Body of pancreas (tissue), 4 donors: ENCODE results near the gene TPCN2. TPM values are rescaled to one million over a fixed set of nuclear protein-coding genes. Genes with fewer than 3 reads are reported as not detected.
"Not testable (repeated sequence)": the region's sequence is repeated elsewhere in the genome, so short reads cannot be mapped to it uniquely, and the experiment has no call there.

ENCODE experiments used
- ATAC-seq: fragments of 150-250 bp; one replicate; pipeline ENCODE4 v1.9.1; 2016
- DNase-seq, 4 donors: peaks; one replicate each; pipeline ENCODE4 v3.0.0-alpha.2; 2019
- H3K27ac ChIP-seq, 4 donors: fragments of 200-600 bp; sonication (generic); 1 replicate in 3 of 4; 2 replicates in 1 of 4; pipeline versions ENCODE4 v1.5.1 to v1.6.1; 2016 to 2019; ENCODE audit warnings: mild to moderate bottlenecking in 1 of 4, mixed read lengths in 1 of 4, moderate library complexity in 1 of 4
- H3K27me3 ChIP-seq, 2 donors: fragments of 200-600 bp; sonication (generic); one replicate each; pipeline ENCODE4 v1.6.0; 2016; ENCODE audit warnings: mild to moderate bottlenecking in 1 of 2
- H3K36me3 ChIP-seq, 2 donors: fragments of 200-600 bp; sonication (generic); replicated peaks in 1 of 2; 2 replicates each; pipeline ENCODE4 v1.5.1; 2016; ENCODE audit warnings: low read depth in 2 of 2; ENCODE audit not compliant: insufficient read depth in 1 of 2
- H3K4me1 ChIP-seq: fragments of 200-600 bp; sonication (generic); one replicate; pipeline ENCODE4 v1.6.0; 2016
- H3K4me3 ChIP-seq, 2 donors: fragments of 200-600 bp; sonication (generic); 1 replicate in 1 of 2; 2 replicates in 1 of 2; pipeline ENCODE4 v1.5.1; 2016 to 2019
- H3K9me3 ChIP-seq, 3 donors: fragments of 200-600 bp; sonication (generic); 1 replicate in 2 of 3; 2 replicates in 1 of 3; pipeline ENCODE4 v1.5.1; 2016
- POLR2A ChIP-seq, 3 donors: fragments of 450-650 bp; IDR thresholded peaks; one replicate each; pipeline ENCODE4 v1.6.1; 2016; ENCODE audit warnings: antibody characterized with exemption in 3 of 3, mild to moderate bottlenecking in 2 of 3
- WGBS, 2 donors: methylation state at CpG; one replicate each; pipeline ENCODE4 v1.1.5; 2017; 5-methylcytosine and 5-hydroxymethylcytosine counted together
- intact Hi-C: fragments of 100-400 bp; cut with DNase I; formaldehyde crosslinking; loops from one replicate; pipeline ENCODE4 v1.15.1; 2023
- total RNA-seq, 2 donors: library from RNA; depleted of rRNA; stranded (reverse); fragments of >200 nt; gene quantifications; one replicate each; pipeline ENCODE4 v1.1.0, GENCODE V29; 2016
- TF ChIP-seq, protein P1 (sequence below), 7 experiments: fragments of 450-650 bp in 4 of 7; fragments of 200-600 bp in 3 of 7; sonication (generic) in 3 of 7; IDR thresholded peaks; one replicate each; pipeline ENCODE4 v1.5.1; 2016 to 2019; ENCODE audit warnings: antibody characterized with exemption in 7 of 7

Gene TPCN2
- total RNA-seq = 10 to 100 TPM; 10.9 to 18.9 TPM

DNA sequence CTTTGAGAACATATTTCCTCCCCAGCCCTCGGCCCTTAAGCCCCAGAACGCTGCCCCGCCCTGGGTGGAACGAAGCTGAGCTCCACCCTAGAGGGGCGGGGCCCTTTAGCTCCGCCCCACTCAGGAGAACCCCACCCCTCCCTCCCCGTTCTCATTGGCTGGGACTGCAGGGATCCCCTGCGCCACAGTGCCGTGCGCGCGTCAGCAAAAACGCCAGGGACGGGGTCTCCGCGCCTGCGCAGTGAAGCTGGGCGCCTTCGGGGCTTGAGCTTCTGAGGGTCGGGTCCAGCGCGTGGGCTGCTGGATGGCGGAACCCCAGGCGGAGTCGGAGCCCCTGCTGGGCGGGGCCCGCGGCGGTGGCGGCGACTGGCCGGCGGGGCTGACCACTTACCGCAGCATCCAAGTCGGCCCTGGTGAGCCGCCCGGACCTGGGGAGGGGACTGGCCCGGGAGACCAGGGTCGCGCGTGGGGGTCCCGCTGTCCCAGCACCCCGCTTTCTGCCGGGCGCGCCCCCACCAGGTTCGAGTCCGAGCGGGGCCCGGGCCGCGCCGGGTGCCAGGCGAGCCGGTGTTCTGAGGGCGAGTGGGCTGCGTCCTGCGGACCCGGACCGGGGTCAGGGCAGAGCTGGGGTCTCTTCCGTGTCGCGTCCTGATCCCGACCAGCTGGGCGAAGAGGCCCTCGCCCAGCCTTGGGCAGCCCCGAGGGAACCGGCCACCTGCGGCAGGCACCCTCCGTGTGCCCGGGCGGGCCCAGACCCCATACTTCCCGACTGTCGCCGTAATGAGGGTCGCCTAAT lies at the start of gene TPCN2:
Gene TPCN2 (plus strand): TSS at position 239 of the 796 bp plus-strand sequence. CDS start 66 bp downstream, at position 305.
- Histone ChIP-seq H3K36me3 (no peaks in the 10 kb centered on the region), H3K27me3 (no peaks in the 10 kb centered on the region), H3K27ac (peak within 1 kb of the TSS; percentile 62 to 84 (median 74)), H3K4me1 (peaks cover 31% of the 10 kb centered on the region), H3K4me3 (peak within 1 kb of the TSS; percentile 85 to 96), H3K9me3 (no peaks in the 10 kb centered on the region)
- TF ChIP-seq, protein P1, sequence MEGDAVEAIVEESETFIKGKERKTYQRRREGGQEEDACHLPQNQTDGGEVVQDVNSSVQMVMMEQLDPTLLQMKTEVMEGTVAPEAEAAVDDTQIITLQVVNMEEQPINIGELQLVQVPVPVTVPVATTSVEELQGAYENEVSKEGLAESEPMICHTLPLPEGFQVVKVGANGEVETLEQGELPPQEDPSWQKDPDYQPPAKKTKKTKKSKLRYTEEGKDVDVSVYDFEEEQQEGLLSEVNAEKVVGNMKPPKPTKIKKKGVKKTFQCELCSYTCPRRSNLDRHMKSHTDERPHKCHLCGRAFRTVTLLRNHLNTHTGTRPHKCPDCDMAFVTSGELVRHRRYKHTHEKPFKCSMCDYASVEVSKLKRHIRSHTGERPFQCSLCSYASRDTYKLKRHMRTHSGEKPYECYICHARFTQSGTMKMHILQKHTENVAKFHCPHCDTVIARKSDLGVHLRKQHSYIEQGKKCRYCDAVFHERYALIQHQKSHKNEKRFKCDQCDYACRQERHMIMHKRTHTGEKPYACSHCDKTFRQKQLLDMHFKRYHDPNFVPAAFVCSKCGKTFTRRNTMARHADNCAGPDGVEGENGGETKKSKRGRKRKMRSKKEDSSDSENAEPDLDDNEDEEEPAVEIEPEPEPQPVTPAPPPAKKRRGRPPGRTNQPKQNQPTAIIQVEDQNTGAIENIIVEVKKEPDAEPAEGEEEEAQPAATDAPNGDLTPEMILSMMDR (IDR thresholded peaks at IDR 0.05) = no peak
- peak; percentile 23 to 67 (median 62) for TF ChIP-seq POLR2A (IDR thresholded peaks at IDR 0.05)
- WGBS, 2 donors = 0% methylated on average over 75 of the region's 76 CpGs; no CpG with 5 or more reads in 1 of the 2 donors
- intact Hi-C loops = no loop called here
- peak; percentile 87 to 93 (median 92) for DNase-seq
- ATAC-seq = peak; percentile 98

DNA sequence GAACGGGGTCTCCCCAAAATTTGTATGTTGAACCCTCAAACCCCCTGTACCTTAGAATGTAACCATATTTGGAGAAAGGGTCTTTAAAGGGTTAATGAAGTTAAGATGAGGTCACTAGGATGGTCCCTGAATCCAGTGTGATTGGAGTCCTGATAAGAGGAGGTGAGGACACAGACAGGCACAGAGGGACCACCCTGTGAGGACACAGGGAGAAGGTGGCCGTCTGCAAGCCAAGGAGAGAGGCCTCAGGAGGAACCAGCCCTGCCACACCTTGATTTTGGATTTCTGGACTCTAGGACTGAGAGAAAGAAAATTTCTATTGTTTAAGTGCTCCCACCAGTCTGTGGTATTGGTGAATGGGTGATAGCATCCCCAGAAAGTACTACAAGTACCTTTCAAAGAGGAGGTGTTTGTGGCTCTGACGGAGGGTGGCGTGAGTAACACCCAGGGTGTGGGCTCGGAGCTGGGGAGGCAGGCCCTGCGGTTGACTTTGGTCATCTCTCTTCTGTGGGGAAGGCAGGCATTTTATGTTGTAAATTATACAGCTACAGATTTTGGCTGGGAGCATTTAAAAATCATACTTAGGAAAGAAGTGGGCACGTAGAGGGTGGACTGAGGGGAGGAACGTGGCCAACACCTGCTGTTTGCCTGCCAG lies 49.5 kb upstream of the TPCN2 start:
- intact Hi-C loops = no loop called here
- no peak for DNase-seq
- TF ChIP-seq, protein P1 (IDR thresholded peaks at IDR 0.05) = no peak
- no peak for TF ChIP-seq POLR2A (IDR thresholded peaks at IDR 0.05)
- no peaks in the 10 kb centered on the region for H3K27me3 ChIP-seq
- 73 to 80% methylated on average over 8 of the region's 8 CpGs for WGBS, 2 donors
- H3K4me1 ChIP-seq = no peaks in the 10 kb centered on the region
- H3K4me3 ChIP-seq = no peak overlapping the region
- H3K36me3 ChIP-seq = no peaks in the 10 kb centered on the region
- no peak overlapping the region for H3K27ac ChIP-seq
- ATAC-seq = no peak
- no peaks in the 10 kb centered on the region for H3K9me3 ChIP-seq

DNA sequence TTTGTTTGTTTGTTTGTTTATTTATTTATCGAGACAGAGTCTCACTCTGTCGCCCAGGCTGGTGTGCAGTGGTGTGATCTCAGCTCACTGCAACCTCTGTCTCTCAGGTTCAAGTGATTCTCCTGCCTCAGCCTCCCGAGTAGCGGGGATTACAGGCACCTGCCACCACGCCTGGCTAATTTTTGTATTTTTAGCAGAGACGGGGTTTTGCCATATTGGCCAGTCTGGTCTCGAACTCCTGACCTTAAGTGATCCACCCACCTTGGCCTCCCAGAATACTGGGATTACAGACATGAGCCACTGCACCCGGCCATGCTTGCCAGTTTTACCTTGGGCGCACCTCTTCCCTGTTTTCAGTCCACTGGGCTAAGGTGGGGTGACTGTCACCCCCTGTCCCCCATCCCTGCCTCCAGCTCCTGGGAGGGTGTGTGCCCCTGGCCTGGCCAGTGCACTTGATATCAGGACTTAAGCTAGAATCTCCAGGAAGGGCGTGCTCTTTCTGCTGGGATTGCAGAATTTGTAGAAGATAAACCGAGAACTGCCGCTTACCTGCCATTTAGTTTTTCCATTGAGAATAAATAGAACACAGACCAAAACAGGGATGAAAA lies 48.9 kb upstream of the TPCN2 start:
- H3K27ac ChIP-seq, intact Hi-C loops: not testable (repeated sequence)
- 73 to 78% methylated on average over 11 to 12 of the region's 12 CpGs for WGBS, 2 donors

DNA sequence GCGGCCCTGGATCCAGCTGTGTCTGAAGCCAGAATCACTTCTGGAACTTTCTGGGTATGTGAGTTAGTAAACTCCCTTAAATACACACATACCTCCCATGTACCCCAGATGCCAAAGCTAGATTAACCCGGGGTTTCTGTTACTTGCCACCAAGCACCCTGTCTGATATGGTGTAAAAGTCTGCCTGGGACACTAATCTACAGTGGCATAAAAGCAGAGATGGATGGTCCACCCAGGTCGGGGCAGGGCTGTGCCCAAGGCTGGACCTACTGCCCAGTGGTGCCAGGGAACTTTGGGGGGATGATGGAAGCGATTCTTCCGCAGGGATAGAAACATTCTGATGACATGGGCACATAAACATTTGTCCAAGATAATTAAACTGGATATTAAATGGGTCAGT lies 48.3 kb upstream of the TPCN2 start:
- no peak overlapping the region for H3K4me3 ChIP-seq
- intact Hi-C loops = no loop called here
- 72% methylated on average over 5 of the region's 5 CpGs for WGBS, 2 donors
- H3K36me3 ChIP-seq = no peaks in the 10 kb centered on the region
- no peaks in the 10 kb centered on the region for H3K4me1 ChIP-seq
- ATAC-seq (no peak), DNase-seq (no peak)
- TF ChIP-seq, protein P1 (IDR thresholded peaks at IDR 0.05) = no peak
- no peak for TF ChIP-seq POLR2A (IDR thresholded peaks at IDR 0.05)
- no peaks in the 10 kb centered on the region for H3K27me3 ChIP-seq
- H3K27ac ChIP-seq = peak overlapping the region in 1 of 4 donors; percentile 45
- H3K9me3 ChIP-seq = no peaks in the 10 kb centered on the region

More for the DNA sequence above, 48.9 kb upstream of the TPCN2 start:
- H3K9me3 ChIP-seq, H3K27me3 ChIP-seq, H3K4me1 ChIP-seq, DNase-seq, H3K36me3 ChIP-seq, ATAC-seq, H3K4me3 ChIP-seq: not testable (repeated sequence)

DNA sequence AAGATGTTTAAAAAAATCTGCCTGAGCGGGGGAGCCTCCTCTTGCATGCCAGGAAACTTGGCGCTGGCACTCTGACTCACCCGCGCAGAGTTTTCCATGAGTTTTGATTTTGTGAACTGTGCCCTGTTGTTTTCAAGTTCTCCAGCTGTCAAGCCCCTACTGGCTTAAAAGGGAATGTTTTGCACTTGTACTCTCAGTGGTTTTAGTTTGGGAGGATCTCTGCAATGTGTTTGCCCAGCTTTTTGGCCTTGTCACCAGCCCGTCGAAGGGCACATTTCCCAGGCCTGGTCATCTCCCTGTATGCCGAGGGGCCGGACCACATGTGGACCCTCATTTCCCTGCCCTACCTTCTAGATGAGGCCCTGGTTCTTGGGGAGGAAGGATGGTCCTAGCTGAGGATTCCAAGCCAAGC lies 47.9 kb upstream of the TPCN2 start:
- TF ChIP-seq, protein P1 (IDR thresholded peaks at IDR 0.05) = peak in 5 of 7 experiments; percentile 27 to 53 (median 48)
- TF ChIP-seq POLR2A (IDR thresholded peaks at IDR 0.05) = no peak
- intact Hi-C loops = no loop called here
- peak; percentile 76 for ATAC-seq
- Histone ChIP-seq H3K27ac (peak overlapping the region in 1 of 4 donors; percentile 45), H3K36me3 (no peaks in the 10 kb centered on the region), H3K4me1 (no peaks in the 10 kb centered on the region), H3K9me3 (no peaks in the 10 kb centered on the region), H3K4me3 (no peak overlapping the region), H3K27me3 (no peaks in the 10 kb centered on the region)
- 25 to 26% methylated on average over 8 of the region's 8 CpGs for WGBS, 2 donors
- peak in 3 of 4 donors; percentile 44 to 55 (median 53) for DNase-seq
